Ramos (cell line): ENCODE measurements around the gene CDH12.
"Not testable (repeated sequence)": the region's sequence is repeated elsewhere in the genome, so short reads cannot be mapped to it uniquely, and the experiment has no call there.

Experiments
- in situ Hi-C: fragments of 300-500 bp; cut with MboI; formaldehyde crosslinking; loops from one replicate; pipeline ENCODE4 v1.14.3; 2022; ENCODE audit warnings: low sequenced_read_pairs; ENCODE audit not compliant: unreplicated experiment

The CDH12 gene

DNA sequence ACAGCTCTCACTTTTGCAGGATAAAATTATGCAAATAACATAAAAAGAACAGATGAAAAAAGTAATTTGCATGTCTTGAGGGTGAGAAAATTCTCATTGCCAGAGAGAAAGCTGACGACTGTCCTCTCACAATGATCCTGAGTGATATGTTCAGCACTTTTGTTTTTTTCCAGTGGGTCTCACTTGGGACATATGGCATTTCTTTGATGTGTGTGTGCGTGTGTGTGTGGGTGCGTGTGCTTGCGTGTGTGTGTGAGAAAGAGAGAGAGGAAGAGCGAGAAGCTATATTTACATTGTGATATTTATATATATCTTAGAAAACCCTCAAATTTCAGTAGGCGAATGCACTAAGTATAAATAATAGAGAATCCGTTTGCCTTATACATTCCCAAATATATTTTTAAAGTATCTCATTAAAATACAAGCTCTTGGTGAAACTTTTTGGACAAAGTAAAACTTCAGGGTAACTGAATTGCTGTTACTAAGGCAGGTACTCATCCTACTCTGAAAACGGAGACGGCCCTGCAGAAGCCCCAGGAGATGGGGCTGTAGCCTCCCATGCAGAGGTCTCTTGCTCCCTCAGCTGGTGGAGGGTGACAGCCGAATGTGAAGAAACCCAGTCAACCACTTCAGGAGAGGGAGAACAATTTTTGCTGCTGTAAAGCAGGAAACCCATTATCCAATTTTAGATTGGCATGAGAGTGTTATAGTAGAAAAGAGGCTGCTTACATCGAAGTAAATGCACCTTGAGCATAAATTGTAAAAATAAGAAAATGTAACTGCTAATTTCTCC, 639.2 kb downstream of the CDH12 start:
- in situ Hi-C loops = not testable (repeated sequence)

DNA sequence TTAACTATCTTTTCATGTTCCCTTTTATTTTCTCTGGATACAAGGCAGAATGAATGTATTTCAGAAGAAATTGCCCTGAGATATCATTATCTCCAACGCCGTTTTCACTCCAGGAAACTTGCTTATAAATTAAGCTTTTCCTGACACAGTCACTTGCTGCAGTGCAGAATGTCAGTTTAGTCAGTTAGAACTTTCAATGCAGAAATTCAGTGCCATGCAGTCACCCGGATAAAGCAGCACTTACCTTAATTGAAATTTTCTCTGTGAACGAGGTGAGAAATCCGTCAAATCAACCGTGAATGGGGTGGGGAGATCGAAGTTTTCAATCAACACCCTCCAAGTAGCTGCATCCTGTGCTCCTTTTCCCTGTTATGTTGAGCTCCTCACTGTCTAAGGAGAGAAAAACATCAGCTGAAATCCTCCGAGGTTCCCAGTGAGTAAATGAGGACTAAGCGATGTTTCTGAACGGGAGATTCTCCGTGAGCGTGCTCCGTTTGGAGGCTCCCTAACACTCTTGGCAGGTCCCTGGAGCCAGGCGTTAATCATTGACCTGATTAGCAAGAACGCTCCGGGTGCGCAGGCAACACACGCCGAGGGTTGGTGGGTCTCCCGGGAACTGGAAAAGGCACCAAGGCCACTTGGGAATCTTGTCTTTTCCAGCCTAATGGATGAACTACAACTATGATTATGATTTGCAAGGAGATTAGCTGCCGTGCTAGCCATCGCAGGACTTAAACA, 640.7 kb downstream of the CDH12 start:
- in situ Hi-C loops = not testable (repeated sequence)

DNA sequence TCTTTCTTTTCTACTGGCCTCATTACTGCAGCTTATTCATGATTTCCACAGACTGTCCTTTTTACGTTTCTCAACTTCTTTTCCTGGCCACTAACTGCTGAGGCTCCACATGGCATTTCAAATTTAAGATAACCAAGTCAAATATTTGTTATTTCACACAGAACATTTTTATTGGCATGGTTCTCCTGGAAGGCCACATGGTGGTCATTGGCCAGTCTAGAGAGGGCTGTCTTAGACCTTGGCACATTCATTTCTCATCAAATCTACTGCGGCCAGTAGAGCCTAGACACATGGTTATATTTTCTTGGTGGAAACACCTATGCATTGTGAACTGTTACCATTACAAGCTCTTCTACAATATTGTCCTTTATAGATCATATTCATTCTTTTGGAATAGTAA, 644.7 kb downstream of the CDH12 start:
- in situ Hi-C loops = not testable (repeated sequence)

DNA sequence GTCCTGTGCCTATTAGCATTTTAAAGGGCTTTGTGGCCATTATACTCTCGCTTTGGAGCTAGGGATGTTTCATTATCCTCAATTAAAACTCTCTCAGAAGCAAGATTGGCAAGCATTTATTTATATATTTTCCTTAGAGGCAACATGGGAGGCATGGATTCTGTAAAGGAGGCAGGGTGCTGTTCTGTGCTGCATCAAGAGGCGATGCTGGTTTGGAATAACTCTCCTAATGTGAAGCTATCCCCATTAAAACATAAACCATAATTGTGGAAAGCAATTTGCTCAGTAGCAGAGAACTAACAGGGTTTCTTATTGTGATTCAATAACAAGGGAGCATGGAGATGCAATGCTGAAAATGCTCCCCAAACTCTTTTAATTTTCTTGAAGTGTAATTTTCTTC, 664.5 kb downstream of the CDH12 start:
- in situ Hi-C loops = not testable (repeated sequence)

DNA sequence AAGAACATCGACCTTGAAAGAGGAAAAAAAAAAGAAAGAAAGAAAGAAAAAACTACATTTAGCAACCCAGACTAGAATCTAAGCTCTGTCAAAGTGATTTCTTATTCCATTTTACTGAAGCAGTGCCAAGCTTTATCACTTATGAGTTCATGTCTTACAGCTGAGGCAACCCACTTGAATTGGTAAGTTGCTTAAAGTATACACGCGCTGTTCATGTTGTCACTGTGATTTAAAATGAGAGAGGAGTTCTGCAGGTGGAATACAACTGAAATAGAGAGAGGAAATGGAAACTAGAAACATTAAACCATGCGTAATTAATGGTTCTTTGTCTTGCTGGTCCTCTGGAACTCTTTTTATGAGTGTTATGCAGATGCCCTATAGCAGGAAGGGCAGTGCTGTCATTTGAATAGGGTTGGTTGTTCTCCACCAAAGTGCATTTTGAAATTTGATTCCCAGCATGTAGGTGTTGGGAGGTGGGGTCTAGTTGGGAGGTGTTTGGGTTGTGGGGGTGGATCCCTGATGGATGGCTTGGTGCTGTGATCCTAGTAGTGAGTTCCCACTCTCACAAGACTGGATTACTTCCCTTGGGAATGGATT, 665.4 kb downstream of the CDH12 start:
- in situ Hi-C loops = not testable (repeated sequence)

DNA sequence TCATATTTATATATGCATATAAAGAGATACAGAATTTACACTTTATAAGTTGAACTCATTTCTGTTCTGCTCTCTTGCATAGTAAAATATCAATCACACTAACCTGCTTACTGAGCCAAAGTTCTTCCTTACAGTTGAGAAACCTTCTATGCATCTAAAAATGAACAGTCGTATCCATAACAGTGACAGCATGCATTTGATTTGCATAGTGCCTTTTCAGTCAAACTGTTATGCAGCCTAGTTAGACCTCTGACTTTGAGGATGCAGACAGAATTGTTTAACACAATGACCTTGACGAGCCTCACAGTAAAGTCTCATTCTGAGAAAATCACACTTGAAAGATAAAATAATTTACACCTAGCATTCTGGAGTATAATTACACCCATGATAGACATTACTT, 683.9 kb downstream of the CDH12 start:
- in situ Hi-C loops = not testable (repeated sequence)

DNA sequence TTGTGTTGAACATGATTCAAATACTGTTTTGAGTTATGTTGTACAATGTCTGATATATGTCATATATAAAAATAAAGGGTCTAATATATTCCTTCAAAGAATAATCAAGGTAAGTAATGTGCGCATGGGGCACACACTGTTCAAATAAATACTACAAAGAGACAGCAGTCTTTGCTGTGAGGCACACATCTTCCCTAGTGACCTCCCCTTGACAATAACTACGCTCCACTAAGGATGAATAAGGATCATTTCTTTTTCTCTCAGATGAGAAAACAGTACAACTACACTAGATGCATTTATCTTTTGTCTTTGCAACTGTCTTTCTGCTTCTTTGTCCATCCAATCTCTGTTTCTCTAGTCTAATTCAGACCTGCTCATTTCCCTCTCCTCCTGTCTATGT, 684.4 kb downstream of the CDH12 start:
- in situ Hi-C loops = not testable (repeated sequence)

DNA sequence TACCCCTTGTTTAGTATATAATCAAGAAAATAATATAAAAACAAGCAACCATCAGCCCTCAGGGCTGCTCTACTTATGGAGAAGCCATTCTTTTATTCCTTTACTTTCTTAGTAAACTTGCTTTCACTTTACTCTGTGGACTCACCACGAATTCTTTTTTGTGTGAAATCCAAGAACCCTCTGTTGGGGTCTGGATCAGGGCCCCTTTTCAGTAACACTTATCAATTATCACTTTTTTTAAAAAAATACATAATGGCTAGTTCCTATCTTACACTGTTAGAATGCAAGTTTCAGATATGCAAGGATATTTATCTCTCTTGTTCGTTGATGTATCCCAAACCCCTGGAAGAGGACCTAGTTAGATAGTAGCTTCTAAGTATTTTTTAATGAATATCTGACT, 687.2 kb downstream of the CDH12 start:
- in situ Hi-C loops = not testable (repeated sequence)

DNA sequence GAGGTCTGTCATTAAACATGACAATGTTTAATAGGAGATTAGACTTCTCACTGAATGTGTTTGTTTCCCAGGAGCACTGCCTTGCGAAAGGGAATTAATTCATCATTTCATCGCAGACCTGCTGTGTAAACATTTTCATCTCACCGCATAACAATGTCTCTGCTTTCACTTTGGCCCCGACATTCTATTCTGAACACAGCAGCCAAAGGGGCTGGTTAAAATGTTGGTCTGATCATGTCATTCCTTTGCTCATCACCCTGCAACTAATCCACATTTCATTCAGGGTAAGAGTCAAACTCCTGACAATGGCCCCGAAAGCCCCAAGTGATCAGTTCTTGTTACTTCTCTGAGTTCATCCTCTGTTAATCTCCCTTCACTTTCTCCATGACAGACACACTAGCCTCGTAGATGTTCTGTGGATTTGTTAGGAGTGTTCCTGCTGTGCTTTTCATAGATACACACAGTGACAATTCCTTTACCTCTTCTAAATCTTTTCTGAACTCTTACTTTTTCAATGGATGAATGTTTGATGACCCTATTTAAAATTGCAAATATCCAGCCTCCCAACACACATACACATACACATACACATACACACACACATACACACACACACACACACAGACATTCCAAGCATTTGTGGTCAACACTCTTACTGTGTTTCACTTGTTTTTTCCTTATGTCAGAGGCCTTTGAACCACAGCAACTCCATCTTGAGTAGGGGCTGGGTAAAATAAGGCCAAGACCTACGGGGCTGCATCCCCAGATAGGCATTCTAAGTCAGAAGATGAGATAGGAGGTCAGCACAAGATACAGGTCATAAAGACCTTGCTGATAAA, 688.0 kb downstream of the CDH12 start:
- in situ Hi-C loops = not testable (repeated sequence)

DNA sequence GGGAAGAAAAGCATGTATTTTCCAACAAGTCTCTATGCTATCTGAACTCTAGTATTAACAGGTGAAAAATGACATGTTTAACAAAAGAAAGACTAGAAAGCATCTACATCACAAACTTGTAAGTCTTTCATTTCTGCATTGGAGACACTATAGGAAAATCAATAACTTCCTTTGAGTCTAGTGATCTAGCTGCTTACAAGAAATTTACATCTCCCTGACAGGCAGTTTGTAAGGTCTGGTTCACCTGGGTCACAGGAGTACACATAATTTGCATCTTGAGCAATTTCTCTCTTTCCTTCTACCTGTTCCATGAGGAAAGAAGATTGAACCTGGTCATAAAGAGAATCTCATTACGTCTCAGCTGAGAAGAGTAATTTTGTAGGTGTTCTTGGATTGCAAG, 696.2 kb downstream of the CDH12 start:
- in situ Hi-C loops = not testable (repeated sequence)

DNA sequence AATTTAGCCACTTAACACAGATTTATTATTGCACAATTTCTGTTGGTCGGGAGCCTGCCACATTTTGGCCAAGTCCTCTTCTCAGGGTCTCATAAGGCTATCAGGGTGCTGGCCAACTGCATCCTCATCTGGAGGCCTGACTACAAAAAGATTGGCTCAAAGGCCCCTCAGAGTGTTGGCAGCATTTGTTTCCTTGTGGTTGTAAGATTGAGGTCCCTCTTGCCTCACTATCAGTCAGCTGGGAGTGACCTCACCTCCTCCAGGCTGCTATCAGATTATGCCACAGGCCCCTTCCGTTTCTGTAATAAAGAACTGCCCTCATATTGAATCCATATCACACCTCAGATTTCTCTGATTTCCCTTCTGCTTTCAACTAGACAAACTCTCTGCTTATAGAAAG, 698.4 kb downstream of the CDH12 start:
- in situ Hi-C loops = not testable (repeated sequence)

DNA sequence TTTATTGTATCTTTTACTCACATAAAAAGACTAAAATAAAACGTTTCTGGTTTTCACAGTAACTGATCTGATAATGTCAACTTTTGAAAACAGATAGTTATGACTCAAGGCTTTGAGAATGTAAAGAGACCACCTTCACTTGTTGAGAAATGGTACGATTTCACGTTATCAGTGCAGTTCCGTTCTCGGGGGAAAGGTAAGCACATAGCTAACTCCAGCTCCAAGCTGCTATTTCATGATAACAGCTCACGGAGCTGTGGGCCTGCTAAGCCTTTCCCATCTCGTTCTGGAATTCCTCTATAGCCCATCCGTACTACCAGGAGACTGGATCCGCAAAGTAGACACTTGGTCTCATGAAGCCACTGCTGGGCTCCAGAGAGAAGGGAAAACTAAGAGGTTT, 701.3 kb downstream of the CDH12 start:
- in situ Hi-C loops = not testable (repeated sequence)

DNA sequence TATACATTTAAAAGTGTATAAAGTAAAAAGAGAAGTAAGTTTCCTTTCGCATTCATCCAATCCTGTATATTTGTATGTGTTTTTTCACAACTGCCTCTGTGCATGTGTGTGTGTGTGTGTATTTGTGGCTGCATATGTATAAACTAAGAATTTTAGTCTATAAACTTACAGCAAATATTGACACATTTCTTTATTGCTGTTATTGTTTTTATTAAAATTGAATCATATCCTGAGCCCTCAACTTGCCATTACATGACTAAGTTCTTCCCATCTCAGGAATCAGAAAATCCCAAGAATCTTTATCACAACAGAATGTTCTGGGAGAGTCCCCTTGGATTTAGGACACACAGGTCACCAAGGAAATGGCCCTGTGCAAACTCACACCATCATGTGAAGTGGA, 712.7 kb downstream of the CDH12 start:
- in situ Hi-C loops = not testable (repeated sequence)

DNA sequence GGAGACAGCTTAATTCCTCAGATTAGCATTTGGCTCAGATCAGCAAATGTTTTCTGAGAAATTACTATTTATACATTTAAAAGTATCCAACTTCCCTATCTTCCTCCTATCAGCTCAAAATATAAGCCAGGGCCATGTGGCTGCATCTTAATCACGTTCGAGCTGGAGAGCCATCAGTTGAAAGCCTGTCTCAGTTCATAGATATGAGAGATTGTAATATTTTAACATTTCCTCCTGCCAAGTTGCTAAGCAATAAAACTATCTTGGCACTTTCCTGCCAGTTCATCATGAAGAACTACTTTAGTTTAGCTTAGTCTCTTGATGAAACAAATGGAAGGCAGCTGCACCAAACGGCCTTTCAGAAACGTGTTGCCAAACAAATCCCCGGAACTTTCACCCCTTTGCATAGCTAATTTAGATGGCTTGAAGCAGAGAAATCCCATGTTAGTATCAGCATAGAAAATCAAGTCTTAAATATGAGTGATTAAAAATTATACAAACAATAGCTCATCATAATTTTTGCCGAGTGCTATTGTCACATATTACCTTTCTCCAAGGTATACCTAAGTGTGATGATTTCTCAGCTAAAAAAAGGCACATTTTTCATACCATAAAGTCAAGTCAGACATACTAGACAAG, 713.4 kb downstream of the CDH12 start:
- in situ Hi-C loops = not testable (repeated sequence)

DNA sequence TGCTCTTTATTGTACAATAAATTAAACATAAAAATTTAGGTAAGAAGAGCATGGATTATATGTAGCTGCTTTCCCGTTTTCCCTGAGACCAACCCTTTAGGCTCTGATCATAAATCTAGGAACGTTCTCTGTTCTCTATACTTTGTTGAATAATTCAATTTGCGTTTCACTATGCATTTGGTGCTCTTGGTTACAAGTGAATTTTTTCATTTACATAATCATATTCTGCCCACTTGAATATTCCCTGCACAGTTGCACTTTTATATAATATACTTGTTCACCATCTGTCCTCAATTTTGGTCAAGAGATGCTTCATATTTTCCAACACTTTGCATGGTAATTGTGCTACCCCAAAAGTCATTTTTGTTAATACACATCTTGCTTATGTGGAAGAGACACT, 741.8 kb downstream of the CDH12 start:
- in situ Hi-C loops = no loop called here

DNA sequence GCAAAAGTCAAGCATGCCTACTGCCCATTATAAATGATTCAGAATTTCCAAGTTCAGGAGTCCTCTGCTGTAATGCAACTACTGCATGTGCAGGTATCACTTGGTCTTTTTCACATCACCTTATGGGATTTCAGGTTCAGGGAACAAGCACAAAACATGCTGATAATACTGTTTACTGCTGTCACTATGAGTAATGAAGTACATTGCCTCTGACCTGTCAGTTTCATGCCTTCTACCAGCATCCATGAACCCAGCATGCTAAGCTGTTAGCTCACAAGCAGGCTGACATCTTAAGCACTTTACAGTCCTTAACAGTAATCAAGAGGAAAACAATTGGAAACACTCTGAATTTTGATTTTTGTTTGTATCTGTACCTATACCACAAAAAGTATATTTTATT, 743.8 kb downstream of the CDH12 start:
- in situ Hi-C loops = no loop called here

DNA sequence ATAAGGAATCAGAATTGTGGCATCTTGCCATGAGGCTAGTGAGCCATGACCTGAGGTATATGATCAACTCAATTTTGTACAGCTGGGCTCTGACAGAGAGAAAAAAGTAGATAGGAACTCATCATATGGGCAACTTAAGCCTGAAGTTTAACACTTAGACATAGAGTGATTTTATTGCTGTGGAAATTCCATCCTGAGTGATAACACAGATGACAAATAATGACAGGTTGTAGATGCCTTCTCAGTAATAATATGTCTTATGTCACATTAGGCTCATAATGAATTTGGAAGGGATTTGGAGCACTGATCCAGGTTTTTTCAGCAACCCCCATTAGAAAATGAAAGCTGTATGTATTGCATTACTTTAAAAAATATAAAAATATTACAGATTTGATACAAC, 744.6 kb downstream of the CDH12 start:
- in situ Hi-C loops = no loop called here

DNA sequence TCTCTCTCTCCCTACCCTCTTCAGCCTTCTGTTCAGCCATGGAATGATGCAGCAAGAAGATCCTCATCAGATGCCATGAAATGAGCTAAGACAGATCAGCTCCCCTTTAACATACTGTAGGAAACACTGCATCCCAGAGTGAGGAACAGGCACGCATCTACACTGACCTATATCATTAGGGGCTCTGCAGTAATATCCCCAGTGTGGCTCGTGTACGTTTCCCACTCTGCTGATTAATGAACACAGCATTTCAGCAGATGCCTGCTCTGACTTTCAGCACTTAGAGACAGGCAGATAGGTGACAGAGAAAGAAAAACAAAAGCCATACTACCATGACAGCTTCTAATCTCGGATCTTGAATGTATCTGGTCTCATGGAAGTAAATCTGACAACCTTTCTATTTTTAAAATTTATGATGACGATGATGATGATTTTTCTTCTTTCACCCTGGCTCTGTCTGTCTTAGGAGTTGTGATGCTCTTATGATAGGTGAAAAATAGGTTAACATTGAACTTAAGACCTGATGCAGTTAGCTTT, 750.3 kb downstream of the CDH12 start:
- in situ Hi-C loops = no loop called here

DNA sequence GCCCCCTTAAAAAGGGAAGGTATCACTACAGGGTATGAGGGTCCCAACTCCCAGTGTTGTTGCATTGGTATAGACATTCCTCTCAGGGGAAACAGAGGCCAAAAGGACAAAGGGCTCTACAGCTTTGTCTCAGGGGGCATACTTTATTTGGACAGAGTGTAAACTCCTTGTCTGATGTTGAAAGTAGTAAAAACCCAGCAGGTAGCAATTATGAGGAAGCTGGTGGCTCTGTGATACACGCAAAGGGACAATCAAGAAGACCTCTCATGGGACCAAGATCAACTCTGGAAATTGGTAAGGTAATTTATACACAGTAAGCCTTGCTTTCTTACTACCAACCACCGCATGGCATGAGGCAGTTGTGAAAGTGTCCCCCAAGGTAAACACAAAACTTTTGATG, 764.6 kb downstream of the CDH12 start:
- in situ Hi-C loops = no loop called here

DNA sequence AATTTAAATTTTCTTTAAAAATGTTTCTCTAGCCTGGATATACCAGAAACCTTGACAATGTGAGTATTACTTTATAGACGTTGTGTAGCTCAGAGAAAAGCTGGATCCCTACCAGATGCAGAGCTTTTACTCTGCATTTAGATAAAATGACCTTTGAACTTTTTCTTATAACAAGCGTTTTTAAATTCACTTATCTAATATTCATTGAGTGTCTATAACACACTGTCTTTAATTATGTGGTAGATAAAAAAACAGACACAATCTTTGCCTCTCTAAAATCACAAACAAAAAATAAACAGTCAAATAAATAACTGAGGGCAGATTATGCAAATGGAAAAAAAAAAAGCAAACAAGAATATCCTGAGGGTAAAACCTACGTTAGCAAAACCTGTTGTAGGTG, 773.6 kb downstream of the CDH12 start:
- in situ Hi-C loops = no loop called here
